Esophagus squamous epithelium (tissue), 5 donors: ENCODE results near the gene MANSC4. TPM values are rescaled to one million over a fixed set of nuclear protein-coding genes. Genes with fewer than 3 reads are reported as not detected.
A peak's percentile ranks its signal among the peaks of the same experiment; 100 is the strongest.

Experiments
- DNase-seq: peaks from one replicate; lab custom pipeline; 2025; lab: John Stamatoyannopoulos, UW
- H3K27ac ChIP-seq, 4 donors: fragments of 200-600 bp; sonication (generic); one replicate each; pipeline ENCODE4 v1.5.1; 2016 to 2019; ENCODE audit warnings: mild to moderate bottlenecking in 1 of 4
- H3K27me3 ChIP-seq, 4 donors: fragments of 200-600 bp; sonication (generic); 1 replicate in 3 of 4; 2 replicates in 1 of 4; pipeline versions ENCODE4 v1.5.1 to v1.6.0; 2017 to 2021; ENCODE audit warnings: antibody characterized with exemption in 1 of 4
- H3K36me3 ChIP-seq, 3 donors: fragments of 200-600 bp; sonication (generic); one replicate each; pipeline ENCODE4 v1.5.1; 2016 to 2019
- H3K4me1 ChIP-seq, 3 donors: fragments of 200-600 bp; sonication (generic); one replicate each; pipeline ENCODE4 v1.5.1; 2017 to 2019
- H3K4me3 ChIP-seq, 4 donors: fragments of 200-600 bp; sonication (generic); 1 replicate in 3 of 4; 2 replicates in 1 of 4; pipeline ENCODE4 v1.5.1; 2016 to 2019; ENCODE audit warnings: mild to moderate bottlenecking in 2 of 4, moderate library complexity in 1 of 4
- H3K9me3 ChIP-seq, 3 donors: fragments of 200-600 bp; sonication (generic); one replicate each; pipeline ENCODE4 v1.5.1; 2016 to 2019
- POLR2A ChIP-seq, 4 donors: fragments of 450-650 bp; IDR thresholded peaks; one replicate each; pipeline ENCODE4 v1.6.1; 2017; ENCODE audit warnings: antibody characterized with exemption in 4 of 4, mild to moderate bottlenecking in 4 of 4, moderate library complexity in 3 of 4
- WGBS, 2 donors: methylation state at CpG; one replicate each; pipeline ENCODE4 v1.1.5; 2018; 5-methylcytosine and 5-hydroxymethylcytosine counted together
- intact Hi-C: fragments of 100-400 bp; cut with DNase I; formaldehyde crosslinking; loops from one replicate; pipeline ENCODE4 v1.15.0; 2022
- total RNA-seq, 4 donors: library from RNA; depleted of rRNA; stranded (reverse); fragments of >200 nt; gene quantifications; one replicate each; pipeline ENCODE4 v1.1.0, GENCODE V29; 2016
- TF ChIP-seq, protein P1 (sequence below), 6 experiments: fragments of 450-650 bp in 4 of 6; fragments of 200-600 bp in 2 of 6; sonication (generic) in 2 of 6; IDR thresholded peaks; one replicate each; pipeline ENCODE4 v1.5.1; 2016 to 2019; ENCODE audit warnings: antibody characterized with exemption in 6 of 6, mild to moderate bottlenecking in 4 of 6, moderate library complexity in 4 of 6
- donor health status: DM: yes; HTN: yes; CAD: no.

Gene MANSC4
- total RNA-seq, 4 donors from 2014 or later, result not detected

DNA sequence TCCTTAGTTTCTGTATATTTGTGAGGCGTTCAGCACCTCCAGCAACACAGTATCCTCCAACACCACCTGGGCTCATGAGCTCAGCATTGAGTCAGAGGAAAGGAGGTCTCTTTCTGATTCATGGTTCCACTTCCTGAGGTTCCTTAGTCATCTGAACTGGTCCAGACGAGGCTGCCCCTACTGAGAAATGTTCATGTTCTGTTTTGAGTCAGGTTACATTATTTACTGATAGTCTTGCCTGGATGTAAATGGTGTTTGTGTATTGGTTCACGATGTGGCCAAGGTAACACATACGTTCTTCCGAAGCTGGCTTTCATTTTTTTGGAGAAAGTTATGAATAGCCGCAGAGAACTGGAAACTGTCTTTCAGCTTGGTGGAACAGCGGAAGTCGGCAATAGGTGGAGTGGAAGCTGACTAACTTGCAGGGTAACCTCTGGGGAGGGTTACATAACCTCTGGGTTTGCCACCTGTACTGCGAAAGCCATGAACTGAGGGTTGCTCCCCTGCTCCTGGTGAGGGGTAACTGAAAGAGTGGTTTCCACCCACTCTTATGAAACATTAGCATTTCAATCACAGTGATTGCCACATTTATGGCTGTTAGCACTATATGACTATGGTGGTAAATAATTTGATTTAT lies 42.2 kb upstream of the MANSC4 start:
- H3K4me3 ChIP-seq, result peak overlapping the region in 2 of 4 donors; percentile 12 to 13
- peak overlapping the region in 1 of 4 donors; percentile 42 for H3K27ac ChIP-seq
- TF ChIP-seq, protein P1, sequence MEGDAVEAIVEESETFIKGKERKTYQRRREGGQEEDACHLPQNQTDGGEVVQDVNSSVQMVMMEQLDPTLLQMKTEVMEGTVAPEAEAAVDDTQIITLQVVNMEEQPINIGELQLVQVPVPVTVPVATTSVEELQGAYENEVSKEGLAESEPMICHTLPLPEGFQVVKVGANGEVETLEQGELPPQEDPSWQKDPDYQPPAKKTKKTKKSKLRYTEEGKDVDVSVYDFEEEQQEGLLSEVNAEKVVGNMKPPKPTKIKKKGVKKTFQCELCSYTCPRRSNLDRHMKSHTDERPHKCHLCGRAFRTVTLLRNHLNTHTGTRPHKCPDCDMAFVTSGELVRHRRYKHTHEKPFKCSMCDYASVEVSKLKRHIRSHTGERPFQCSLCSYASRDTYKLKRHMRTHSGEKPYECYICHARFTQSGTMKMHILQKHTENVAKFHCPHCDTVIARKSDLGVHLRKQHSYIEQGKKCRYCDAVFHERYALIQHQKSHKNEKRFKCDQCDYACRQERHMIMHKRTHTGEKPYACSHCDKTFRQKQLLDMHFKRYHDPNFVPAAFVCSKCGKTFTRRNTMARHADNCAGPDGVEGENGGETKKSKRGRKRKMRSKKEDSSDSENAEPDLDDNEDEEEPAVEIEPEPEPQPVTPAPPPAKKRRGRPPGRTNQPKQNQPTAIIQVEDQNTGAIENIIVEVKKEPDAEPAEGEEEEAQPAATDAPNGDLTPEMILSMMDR (IDR thresholded peaks at IDR 0.05), result no peak
- TF ChIP-seq POLR2A (IDR thresholded peaks at IDR 0.05), result no peak
- intact Hi-C loops, result no loop called here
- H3K36me3 ChIP-seq, result no peaks in the 10 kb centered on the region
- DNase-seq, result no peak
- 46 to 63% methylated on average over 9 of the region's 9 CpGs for WGBS, 2 donors
- no peaks in the 10 kb centered on the region for H3K9me3 ChIP-seq
- peaks cover 0 to 15% (median 0%) of the 10 kb centered on the region in 3 donors for H3K4me1 ChIP-seq
- no peaks in the 10 kb centered on the region for H3K27me3 ChIP-seq

DNA sequence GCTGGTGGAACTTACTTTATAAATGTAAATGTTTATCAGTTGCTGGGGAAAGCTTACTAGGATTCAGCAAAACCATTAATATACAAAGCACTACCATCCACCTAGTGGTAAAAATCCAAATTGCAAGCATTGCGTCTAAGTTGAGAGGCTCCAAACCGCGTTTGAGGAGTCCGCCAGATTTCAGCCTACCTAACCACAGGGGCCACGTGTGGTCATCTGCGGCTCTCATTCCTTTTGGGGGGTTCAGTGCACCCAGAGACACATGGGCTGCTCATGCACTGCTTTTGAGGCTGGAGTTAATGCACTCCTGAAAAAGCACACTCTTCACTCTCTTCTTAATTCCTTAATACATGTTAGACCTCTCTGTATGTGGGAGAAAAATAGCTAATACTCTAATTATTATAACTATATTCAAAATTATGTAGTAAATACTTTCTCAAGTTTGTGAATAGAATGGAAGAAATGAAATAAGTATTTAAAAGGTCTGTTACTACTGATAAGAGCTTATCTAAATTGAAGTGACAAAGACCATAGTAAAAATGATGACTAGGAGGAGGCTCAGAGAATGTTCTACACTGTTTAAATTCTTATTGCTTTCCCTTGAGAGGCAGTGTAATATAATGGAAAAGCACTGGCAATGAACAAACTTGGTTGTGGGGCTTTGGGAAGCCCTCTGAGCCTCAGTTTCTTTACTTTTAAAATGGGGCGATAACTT lies 41.4 kb upstream of the MANSC4 start:
- 12 to 14% methylated on average over 7 of the region's 7 CpGs for WGBS, 2 donors
- Histone ChIP-seq H3K9me3 (no peaks in the 10 kb centered on the region), H3K27ac (peak overlapping the region in 1 of 4 donors; percentile 42), H3K27me3 (no peaks in the 10 kb centered on the region), H3K36me3 (no peaks in the 10 kb centered on the region), H3K4me3 (peak overlapping the region in 1 of 4 donors; percentile 36), H3K4me1 (peaks cover 0 to 15% (median 0%) of the 10 kb centered on the region in 3 donors)
- TF ChIP-seq, protein P1 (IDR thresholded peaks at IDR 0.05), result peak; percentile 63 to 86 (median 82)
- TF ChIP-seq POLR2A (IDR thresholded peaks at IDR 0.05), result no peak
- no peak for DNase-seq
- intact Hi-C loops, result no loop called here

GRCh38 chr12:27820564-27820963 lies 40.5 kb upstream of the MANSC4 start:
- DNase-seq, result no peak
- 69 to 79% methylated on average over 5 of the region's 5 CpGs for WGBS, 2 donors
- TF ChIP-seq, protein P1 (IDR thresholded peaks at IDR 0.05), result no peak
- no peak for TF ChIP-seq POLR2A (IDR thresholded peaks at IDR 0.05)
- H3K27me3 ChIP-seq, result no peaks in the 10 kb centered on the region
- intact Hi-C loops, result no loop called here
- H3K36me3 ChIP-seq, result no peaks in the 10 kb centered on the region
- peaks cover 0 to 15% (median 0%) of the 10 kb centered on the region in 3 donors for H3K4me1 ChIP-seq
- H3K9me3 ChIP-seq, result no peaks in the 10 kb centered on the region
- no peak overlapping the region for H3K4me3 ChIP-seq
- no peak overlapping the region for H3K27ac ChIP-seq

GRCh38 chr12:27818401-27818918 lies 38.4 kb upstream of the MANSC4 start:
- H3K4me3 ChIP-seq, result no peak overlapping the region
- 62 to 74% methylated on average over 7 of the region's 7 CpGs for WGBS, 2 donors
- no peak for DNase-seq
- TF ChIP-seq, protein P1 (IDR thresholded peaks at IDR 0.05), result no peak
- no peak for TF ChIP-seq POLR2A (IDR thresholded peaks at IDR 0.05)
- H3K36me3 ChIP-seq, result no peaks in the 10 kb centered on the region
- H3K27ac ChIP-seq, result no peak overlapping the region
- H3K4me1 ChIP-seq, result peaks cover 0 to 15% (median 0%) of the 10 kb centered on the region in 3 donors
- H3K9me3 ChIP-seq, result no peaks in the 10 kb centered on the region
- no peaks in the 10 kb centered on the region for H3K27me3 ChIP-seq
- intact Hi-C loops, result loop anchor here (5.0 kb wide), 1 partner anchor 86 kb away; no protein-coding TSS in a partner anchor

DNA sequence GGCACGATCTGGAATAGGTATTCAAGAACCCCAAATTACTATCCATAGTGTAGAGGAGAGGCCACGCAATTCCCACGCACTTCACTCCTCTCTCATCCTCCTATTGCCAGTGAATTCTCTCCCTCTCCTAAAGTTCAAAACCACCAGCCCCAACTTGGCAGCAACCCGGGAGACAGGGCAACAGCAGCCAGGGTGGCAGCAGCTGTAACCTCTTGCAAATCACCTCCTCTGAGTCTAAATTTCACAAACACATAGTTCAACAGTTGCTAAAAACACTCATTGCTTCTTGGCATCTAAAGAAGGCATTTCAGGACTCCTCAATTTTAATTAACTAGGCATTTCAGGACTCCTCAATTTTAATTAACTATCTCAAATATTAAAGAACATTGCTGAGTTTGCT lies 37.7 kb upstream of the MANSC4 start:
- no peak overlapping the region for H3K4me3 ChIP-seq
- intact Hi-C loops, result loop anchor here (5.0 kb wide), 1 partner anchor 85 kb away; no protein-coding TSS in a partner anchor
- peaks cover 0 to 15% (median 0%) of the 10 kb centered on the region in 3 donors for H3K4me1 ChIP-seq
- DNase-seq, result no peak
- H3K36me3 ChIP-seq, result no peaks in the 10 kb centered on the region
- H3K27me3 ChIP-seq, result no peaks in the 10 kb centered on the region
- TF ChIP-seq POLR2A (IDR thresholded peaks at IDR 0.05), result no peak
- TF ChIP-seq, protein P1 (IDR thresholded peaks at IDR 0.05), result no peak
- no peaks in the 10 kb centered on the region for H3K9me3 ChIP-seq
- H3K27ac ChIP-seq, result no peak overlapping the region
- 69 to 76% methylated on average over 4 of the region's 4 CpGs for WGBS, 2 donors
